Upper lobe of left lung (tissue), 6 donors: ENCODE results near the gene CLIP1. TPM values are rescaled to one million over a fixed set of nuclear protein-coding genes. Genes with fewer than 3 reads are reported as not detected.
"Not testable (repeated sequence)": the region's sequence is repeated elsewhere in the genome, so short reads cannot be mapped to it uniquely, and the experiment has no call there.

Source experiments
- ATAC-seq, 2 donors: fragments of 200-7000 bp; cut with Tn5 transposase; one replicate each; pipeline ENCODE4 v1.9.1; 2022; ENCODE audit warnings: mild to moderate bottlenecking in 2 of 2, moderate library complexity in 2 of 2; ENCODE audit not compliant: low FRiP score in 2 of 2
- DNase-seq, 2 donors: peaks; one replicate each; pipeline ENCODE4 v3.0.0-alpha.2; 2019 to 2020
- H3K27ac ChIP-seq, 4 donors: fragments of 200-600 bp; sonication (generic); one replicate each; pipeline ENCODE4 v1.5.1; 2016 to 2019
- H3K27me3 ChIP-seq, 4 donors: fragments of 200-600 bp; sonication (generic); one replicate each; pipeline ENCODE4 v1.5.1; 2017 to 2019
- H3K36me3 ChIP-seq, 4 donors: fragments of 200-600 bp; sonication (generic); one replicate each; pipeline ENCODE4 v1.5.1; 2016 to 2019
- H3K4me1 ChIP-seq, 4 donors: fragments of 200-600 bp; sonication (generic); one replicate each; pipeline ENCODE4 v1.5.1; 2018 to 2019
- H3K4me3 ChIP-seq, 4 donors: fragments of 200-600 bp; sonication (generic); one replicate each; pipeline ENCODE4 v1.5.1; 2017 to 2019; ENCODE audit warnings: mild to moderate bottlenecking in 2 of 4, moderate library complexity in 1 of 4
- H3K9me3 ChIP-seq, 4 donors: fragments of 200-600 bp; sonication (generic); one replicate each; pipeline ENCODE4 v1.5.1; 2018 to 2019
- CTCF ChIP-seq, 6 experiments: fragments of 450-650 bp in 4 of 6; fragments of 200-600 bp in 2 of 6; sonication (generic) in 2 of 6; IDR thresholded peaks; one replicate each; pipeline ENCODE4 v1.5.1; 2016 to 2019; ENCODE audit warnings: antibody characterized with exemption in 6 of 6
- EP300 ChIP-seq, 4 donors: sonication (generic); formaldehyde crosslinking; IDR thresholded peaks; one replicate each; pipeline ENCODE4 v1.5.1; 2017; ENCODE audit warnings: antibody characterized with exemption in 4 of 4, control low read depth in 2 of 4
- POLR2A ChIP-seq, 4 donors: fragments of 450-650 bp; IDR thresholded peaks; one replicate each; pipeline ENCODE4 v1.5.1; 2016 to 2017; ENCODE audit warnings: antibody characterized with exemption in 4 of 4, mild to moderate bottlenecking in 2 of 4
- POLR2AphosphoS5 ChIP-seq, 2 donors: sonication (generic); formaldehyde crosslinking; IDR thresholded peaks; one replicate each; pipeline ENCODE4 v1.5.1; 2017; ENCODE audit warnings: antibody characterized with exemption in 2 of 2
- WGBS, 2 donors: methylation state at CpG; one replicate each; pipeline ENCODE4 v1.1.5; 2017 to 2018; 5-methylcytosine and 5-hydroxymethylcytosine counted together
- total RNA-seq, 6 donors: library from RNA; depleted of rRNA in 4 of 6; stranded (reverse); fragments of >200 nt in 4 of 6; gene quantifications; one replicate each; pipeline versions ENCODE4 v1.1.0 to v1.2.1, GENCODE V29; 2016 to 2021
- donor health status: DM: no; HTN: no; CAD: no; lungs with moderate emphysema.
- donor health status: DM: no; HTN: yes; CAD: no; lungs with severe emphysema.

Gene CLIP1
- total RNA-seq, 6 donors from 2014 or later: 78.4 to 152 (median 104) TPM

- Histone ChIP-seq H3K36me3 (no peaks in the 10 kb centered on the region), H3K4me1 (peaks cover 24 to 29% (median 26%) of the 10 kb centered on the region in 4 donors), H3K27ac (peak overlapping the region; percentile 86 to 99 (median 93)), H3K27me3 (no peaks in the 10 kb centered on the region), H3K9me3 (no peaks in the 10 kb centered on the region), H3K4me3 (peak overlapping the region; percentile 25 to 93 (median 79))
- WGBS, 2 donors: 17% methylated on average over 19 to 21 of the region's 21 CpGs
- DNase-seq: peak in 1 of 2 donors; percentile 33
- no peak for TF ChIP-seq CTCF (IDR thresholded peaks at IDR 0.05)
- peak in 2 of 4 donors; percentile 11 to 29 for TF ChIP-seq POLR2A (IDR thresholded peaks at IDR 0.05)
- peak in 1 of 2 donors; percentile 38 for TF ChIP-seq POLR2AphosphoS5 (IDR thresholded peaks at IDR 0.05)
- peak in 1 of 2 donors; percentile 20 for ATAC-seq
Measured at GRCh38 chr12:122423258-122424165, 1.0 kb upstream of the CLIP1 start.

DNA sequence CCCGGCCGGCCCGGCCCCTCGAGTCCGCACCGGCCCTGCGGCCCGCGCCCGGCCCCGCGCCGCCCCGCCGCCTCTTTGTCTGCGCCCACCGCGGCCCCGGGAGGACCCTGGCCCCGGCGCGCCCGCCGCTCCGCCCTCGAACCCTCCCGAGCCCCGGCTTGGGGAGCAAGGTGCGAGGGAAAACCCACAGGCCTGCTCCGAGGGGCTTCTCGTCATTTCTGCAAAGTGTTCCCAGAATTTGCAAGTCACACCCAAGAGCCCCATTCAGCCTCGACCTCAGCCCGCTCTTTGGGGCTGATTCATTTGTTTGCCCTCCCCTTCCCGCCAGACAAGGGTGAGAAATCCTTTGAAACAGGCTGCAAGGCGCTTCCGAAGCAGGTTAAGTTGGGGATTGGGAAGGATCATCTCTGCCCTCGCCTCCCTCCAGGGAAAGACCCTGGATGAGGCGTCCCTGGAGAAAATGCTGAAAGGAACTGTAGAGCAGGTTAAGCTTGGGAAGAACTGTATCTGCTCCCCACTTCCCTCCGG lies 325 bp upstream of the CLIP1 start:
- WGBS, 2 donors: 0 to 1% methylated on average over 17 to 26 of the region's 39 CpGs
- peak overlapping the region; percentile 86 to 99 (median 93) for H3K27ac ChIP-seq
- H3K9me3 ChIP-seq: no peaks in the 10 kb centered on the region
- TF ChIP-seq POLR2AphosphoS5 (IDR thresholded peaks at IDR 0.05): peak; percentile 15 to 56
- peak in 1 of 4 donors; percentile 9 for TF ChIP-seq POLR2A (IDR thresholded peaks at IDR 0.05)
- no peak for TF ChIP-seq CTCF (IDR thresholded peaks at IDR 0.05)
- no peaks in the 10 kb centered on the region for H3K27me3 ChIP-seq
- H3K4me1 ChIP-seq: peaks cover 25 to 33% (median 29%) of the 10 kb centered on the region in 4 donors
- no peaks in the 10 kb centered on the region for H3K36me3 ChIP-seq
- H3K4me3 ChIP-seq: peak overlapping the region; percentile 25 to 93 (median 79)
- peak in 1 of 2 donors; percentile 32 for DNase-seq
- peak in 1 of 2 donors; percentile 54 for ATAC-seq

- no peaks in the 10 kb centered on the region for H3K9me3 ChIP-seq
- DNase-seq (peak in 1 of 2 donors; percentile 64), ATAC-seq (peak; percentile 54 to 65)
- H3K27ac ChIP-seq: peak overlapping the region; percentile 97 to 99 (median 98)
- no peaks in the 10 kb centered on the region for H3K27me3 ChIP-seq
- peaks cover 25 to 33% (median 30%) of the 10 kb centered on the region in 4 donors for H3K4me1 ChIP-seq
- no peak for TF ChIP-seq POLR2AphosphoS5 (IDR thresholded peaks at IDR 0.05)
- TF ChIP-seq CTCF (IDR thresholded peaks at IDR 0.05): no peak
- no peak for TF ChIP-seq POLR2A (IDR thresholded peaks at IDR 0.05)
- TF ChIP-seq EP300 (IDR thresholded peaks at IDR 0.05): no peak
- peaks cover 0 to 5% (median 0%) of the 10 kb centered on the region in 4 donors for H3K36me3 ChIP-seq
- 3 to 4% methylated on average over 14 of the region's 14 CpGs for WGBS, 2 donors
- H3K4me3 ChIP-seq: peak overlapping the region; percentile 68 to 93 (median 87)
Measured at GRCh38 chr12:122421187-122421820, 1.2 kb downstream of the CLIP1 start.

DNA sequence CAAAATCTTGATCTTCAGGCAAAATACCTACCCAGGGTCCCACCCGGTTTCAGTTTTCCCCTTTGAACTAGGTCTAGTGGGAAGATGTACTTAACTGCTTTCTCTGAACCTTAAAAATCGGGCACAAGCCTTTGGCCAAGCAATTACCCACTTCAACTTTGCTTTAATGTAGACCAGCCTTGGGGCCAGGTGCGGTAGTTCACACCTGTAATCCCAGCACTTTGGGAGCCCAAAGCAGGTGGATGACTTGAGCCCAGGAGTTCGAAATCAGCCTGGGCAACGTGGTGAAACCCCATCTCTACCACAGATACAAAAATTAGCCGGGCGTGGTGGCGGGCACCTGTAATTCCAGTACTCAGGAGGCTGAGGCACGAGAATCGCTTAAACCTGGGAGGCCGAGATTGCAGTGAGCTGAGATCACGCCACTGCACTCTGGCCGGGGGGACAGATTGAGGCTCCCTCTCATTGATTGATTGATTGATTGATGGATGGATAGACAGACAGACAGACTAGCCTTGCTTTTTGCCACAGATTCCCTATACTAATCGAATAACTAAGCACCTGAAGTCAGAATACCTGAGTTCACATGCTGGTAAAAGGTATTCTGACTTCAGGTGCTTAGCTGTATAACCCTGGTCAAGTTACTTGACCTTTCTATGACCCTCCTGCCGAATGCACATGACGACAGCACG lies 1.9 kb downstream of the CLIP1 start:
- no peak for DNase-seq
- WGBS, 2 donors: 72 to 78% methylated on average over 15 to 17 of the region's 17 CpGs
- ATAC-seq: no peak

DNA sequence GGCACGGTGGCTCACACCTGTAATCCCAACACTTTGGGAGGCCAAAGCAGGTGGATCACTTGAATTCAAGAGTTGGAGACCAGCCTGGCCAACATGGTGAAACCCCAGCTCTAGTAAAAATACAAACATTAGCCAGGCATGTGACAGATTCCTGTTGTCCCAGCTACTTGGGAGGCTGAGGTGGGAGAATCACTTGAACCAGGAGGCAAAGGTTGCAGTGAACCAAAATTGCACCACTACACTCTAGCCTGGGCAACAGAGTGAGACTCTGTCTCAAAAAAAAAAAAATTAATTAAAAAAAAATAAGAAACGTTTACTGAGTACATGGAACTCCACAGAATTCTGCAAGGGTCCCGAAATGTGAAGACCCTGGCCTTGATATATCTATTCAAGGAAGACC lies 3.4 kb downstream of the CLIP1 start:
- not testable (repeated sequence) for H3K9me3 ChIP-seq, DNase-seq, ATAC-seq, H3K4me3 ChIP-seq, H3K27ac ChIP-seq, H3K27me3 ChIP-seq, H3K36me3 ChIP-seq
- WGBS, 2 donors: 93 to 94% methylated on average over 3 of the region's 3 CpGs
- peaks cover 28 to 35% (median 33%) of the 10 kb centered on the region in 4 donors for H3K4me1 ChIP-seq

More for the DNA sequence above, 1.9 kb downstream of the CLIP1 start:
- no peak for TF ChIP-seq CTCF (IDR thresholded peaks at IDR 0.05)
- no peak for TF ChIP-seq POLR2A (IDR thresholded peaks at IDR 0.05)
- TF ChIP-seq EP300 (IDR thresholded peaks at IDR 0.05): no peak
- TF ChIP-seq POLR2AphosphoS5 (IDR thresholded peaks at IDR 0.05): no peak
- peaks cover 25 to 35% (median 33%) of the 10 kb centered on the region in 4 donors for H3K4me1 ChIP-seq
- H3K27ac ChIP-seq: peak overlapping the region; percentile 97 to 99 (median 98)
- H3K9me3 ChIP-seq: no peaks in the 10 kb centered on the region
- peak overlapping the region in 3 of 4 donors; percentile 68 to 93 (median 90) for H3K4me3 ChIP-seq
- H3K36me3 ChIP-seq: peaks cover 0 to 5% (median 0%) of the 10 kb centered on the region in 4 donors
- H3K27me3 ChIP-seq: no peaks in the 10 kb centered on the region

DNA sequence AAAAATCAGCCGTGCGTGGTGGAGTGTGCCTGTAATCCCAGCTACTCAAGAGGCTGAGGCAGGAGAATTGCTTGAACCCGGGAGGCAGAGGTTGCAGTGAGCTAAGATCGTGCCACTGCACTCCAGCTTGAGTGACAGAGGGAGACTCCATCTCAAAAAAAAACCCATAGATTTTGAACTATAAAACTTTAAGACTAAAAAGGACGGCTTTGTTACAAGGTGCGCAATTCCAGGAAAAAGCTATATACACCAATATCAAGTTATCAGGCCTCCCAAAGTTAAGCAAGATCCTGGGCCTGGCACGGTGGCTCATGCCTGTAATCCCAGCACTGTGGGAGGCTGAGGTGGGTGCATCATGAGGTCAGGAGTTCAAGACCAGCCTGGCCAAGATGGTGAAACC lies 6.8 kb downstream of the CLIP1 start:
- H3K9me3 ChIP-seq, H3K27ac ChIP-seq, H3K4me3 ChIP-seq, H3K36me3 ChIP-seq, H3K27me3 ChIP-seq, ATAC-seq, DNase-seq: not testable (repeated sequence)
- 91 to 92% methylated on average over 7 of the region's 7 CpGs for WGBS, 2 donors
- peaks cover 23 to 36% (median 34%) of the 10 kb centered on the region in 4 donors for H3K4me1 ChIP-seq
